Pulmonary artery endothelial cell (primary cell): ENCODE data around the gene PHLDB1. TPM values are rescaled to one million over a fixed set of nuclear protein-coding genes. Genes with fewer than 3 reads are reported as not detected.

Source experiments
- total RNA-seq: library from RNA; depleted of rRNA; stranded (reverse); fragments of >200 nt; gene quantifications from 2 replicates; pipeline ENCODE4 v1.2.3, GENCODE V29; 2014

PHLDB1 gene
- total RNA-seq, 1 donor from 2014 or later, result 79.3 TPM

Other genes with a start within 250 kb of the PHLDB1 start
- 29.9 and 38.4 TPM in 2 replicates for gene UBE4A, start 248.0 kb upstream of the PHLDB1 start, total RNA-seq
- gene ATP5MG, start 206.0 kb upstream of the PHLDB1 start, total RNA-seq, result 69.5 and 96.9 TPM in 2 replicates
- 20.0 and 29.7 TPM in 2 replicates for gene KMT2A, start 171.1 kb upstream of the PHLDB1 start, total RNA-seq
- 0.40 and 1.3 TPM in 2 replicates for gene TTC36, start 80.1 kb upstream of the PHLDB1 start, total RNA-seq
- 17.7 and 18.7 TPM in 2 replicates for gene TMEM25, start 76.4 kb upstream of the PHLDB1 start, total RNA-seq
- gene IFT46, start 41.7 kb upstream of the PHLDB1 start, total RNA-seq, result 25.5 and 33.6 TPM in 2 replicates
- gene ARCN1, start 35.2 kb upstream of the PHLDB1 start, total RNA-seq, result 130 and 149 TPM in 2 replicates
- not detected in 2 replicates for gene TREH, start 72.0 kb downstream of the PHLDB1 start, total RNA-seq
- 127 and 174 TPM in 2 replicates for gene DDX6, start 183.5 kb downstream of the PHLDB1 start, total RNA-seq